Testis (tissue), 2 donors: Measurements from ENCODE around the gene N4BP2.

ENCODE experiments used
- CTCF ChIP-seq, 3 experiments: fragments of 450-650 bp in 2 of 3; fragments of 200-600 bp in 1 of 3; sonication (generic) in 1 of 3; IDR thresholded peaks; one replicate each; pipeline ENCODE4 v1.5.1; 2016 to 2019; ENCODE audit warnings: antibody characterized with exemption in 3 of 3, mild to moderate bottlenecking in 2 of 3, moderate library complexity in 1 of 3
- POLR2A ChIP-seq: fragments of 450-650 bp; IDR thresholded peaks from one replicate; pipeline ENCODE4 v1.6.1; 2017; ENCODE audit warnings: antibody characterized with exemption, mild to moderate bottlenecking, moderate library complexity

- TF ChIP-seq CTCF (IDR thresholded peaks at IDR 0.05), result no peak
- no peak for TF ChIP-seq POLR2A
Observed at GRCh38 chr4:40058121-40058520, 1.5 kb downstream of the N4BP2 start.
